GM12865 (cell line): ENCODE measurements around the gene AGK.

Experiments used
- DNase-seq: peaks from one replicate; pipeline ENCODE4 v3.0.0; 2010; ENCODE audit warnings: low read depth
- H3K4me3 ChIP-seq: 2 replicates; pipeline ENCODE4 v1.5.1; 2011; ENCODE audit warnings: mild to moderate bottlenecking, low read depth, low read length, control low read depth
- TF ChIP-seq, protein P1 (sequence below): IDR thresholded peaks from 2 replicates; pipeline ENCODE4 v1.5.1; 2011; ENCODE audit warnings: low read length, control low read depth, low read depth, inconsistent platforms; ENCODE audit not compliant: insufficient read depth; ENCODE audit errors: missing control alignments

The AGK gene

GRCh38 chr7:141673346-141673745 lies 122.1 kb downstream of the AGK start:
- TF ChIP-seq, protein P1, sequence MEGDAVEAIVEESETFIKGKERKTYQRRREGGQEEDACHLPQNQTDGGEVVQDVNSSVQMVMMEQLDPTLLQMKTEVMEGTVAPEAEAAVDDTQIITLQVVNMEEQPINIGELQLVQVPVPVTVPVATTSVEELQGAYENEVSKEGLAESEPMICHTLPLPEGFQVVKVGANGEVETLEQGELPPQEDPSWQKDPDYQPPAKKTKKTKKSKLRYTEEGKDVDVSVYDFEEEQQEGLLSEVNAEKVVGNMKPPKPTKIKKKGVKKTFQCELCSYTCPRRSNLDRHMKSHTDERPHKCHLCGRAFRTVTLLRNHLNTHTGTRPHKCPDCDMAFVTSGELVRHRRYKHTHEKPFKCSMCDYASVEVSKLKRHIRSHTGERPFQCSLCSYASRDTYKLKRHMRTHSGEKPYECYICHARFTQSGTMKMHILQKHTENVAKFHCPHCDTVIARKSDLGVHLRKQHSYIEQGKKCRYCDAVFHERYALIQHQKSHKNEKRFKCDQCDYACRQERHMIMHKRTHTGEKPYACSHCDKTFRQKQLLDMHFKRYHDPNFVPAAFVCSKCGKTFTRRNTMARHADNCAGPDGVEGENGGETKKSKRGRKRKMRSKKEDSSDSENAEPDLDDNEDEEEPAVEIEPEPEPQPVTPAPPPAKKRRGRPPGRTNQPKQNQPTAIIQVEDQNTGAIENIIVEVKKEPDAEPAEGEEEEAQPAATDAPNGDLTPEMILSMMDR = no peak
- no peak overlapping the region for H3K4me3 ChIP-seq
- no peak for DNase-seq

DNA sequence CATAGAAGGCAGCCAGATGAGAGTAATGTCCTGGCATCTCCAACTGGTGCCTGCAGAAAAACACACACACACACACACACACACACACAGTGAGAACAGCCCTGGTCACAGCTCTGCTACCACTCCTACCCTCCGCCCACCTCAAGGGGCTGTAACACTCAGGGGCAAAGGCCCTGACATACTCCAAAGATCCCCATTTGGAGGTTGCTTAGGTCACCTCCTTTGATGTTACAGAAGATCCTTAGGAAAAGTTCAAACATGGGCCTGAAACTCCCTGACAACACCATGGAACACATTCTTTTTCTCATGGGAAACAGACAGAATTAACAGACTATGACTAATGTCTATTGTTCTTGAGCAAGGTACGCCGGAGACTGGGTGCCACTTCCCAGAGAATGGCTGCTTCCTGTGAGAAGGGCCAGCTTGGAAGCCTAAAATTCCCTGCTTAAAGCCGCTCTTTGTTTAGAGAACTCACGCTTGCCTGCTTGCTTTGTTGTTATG lies 123.0 kb downstream of the AGK start:
- TF ChIP-seq, protein P1 = no peak

DNA sequence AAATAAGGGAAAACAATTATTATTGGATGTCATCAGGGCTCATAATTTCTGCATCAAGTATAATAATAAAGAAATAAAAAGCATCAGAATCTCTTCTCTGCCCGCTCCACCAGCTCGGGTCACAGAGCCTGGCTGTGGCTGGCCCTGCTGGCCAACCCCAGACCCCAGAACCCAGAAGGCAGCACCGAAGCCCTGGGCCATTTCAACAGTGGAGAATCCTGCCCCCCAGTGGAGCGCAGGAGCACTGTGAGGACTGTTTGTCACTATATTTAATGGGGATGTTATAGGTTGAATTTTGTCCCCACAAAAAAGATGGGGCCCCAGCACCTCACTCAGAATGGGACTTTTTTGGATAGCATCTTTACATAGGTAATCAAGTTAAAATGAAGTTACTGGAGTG lies 123.5 kb downstream of the AGK start:
- no peak for DNase-seq
- no peak overlapping the region for H3K4me3 ChIP-seq
- TF ChIP-seq, protein P1 = peak; percentile 37

More for the DNA sequence above, 123.0 kb downstream of the AGK start:
- DNase-seq = no peak
- H3K4me3 ChIP-seq = no peak overlapping the region

GRCh38 chr7:141675436-141676215 lies 124.4 kb downstream of the AGK start:
- DNase-seq = no peak
- H3K4me3 ChIP-seq = no peak overlapping the region
- TF ChIP-seq, protein P1 = no peak

- no peak for DNase-seq
- TF ChIP-seq, protein P1 = no peak
- H3K4me3 ChIP-seq = no peak overlapping the region
These were observed 125.4 kb downstream of the AGK start for GRCh38 chr7:141676618-141677017.

- TF ChIP-seq, protein P1 = no peak
- no peak overlapping the region for H3K4me3 ChIP-seq
- DNase-seq = no peak
These were observed 127.8 kb downstream of the AGK start for GRCh38 chr7:141679014-141679413.
